GM18502 (cell line): ENCODE data around the gene INPP5D.
A peak's percentile ranks its signal among the peaks of the same experiment; 100 is the strongest.

Experiments used
- ATAC-seq: cut with Tn5 transposase; IDR thresholded peaks from one replicate; pipeline ENCODE4 v1.9.1; 2021; ENCODE audit warnings: mild to moderate bottlenecking; ENCODE audit not compliant: unreplicated experiment, poor library complexity

The INPP5D gene

GRCh38 chr2:233247744-233248143 is 187.6 kb downstream of the INPP5D start:
- no peak for ATAC-seq

- no peak for ATAC-seq
Measured at GRCh38 chr2:233248999-233249398, 188.9 kb downstream of the INPP5D start.

- ATAC-seq = no peak
Measured at GRCh38 chr2:233250568-233250967, 190.4 kb downstream of the INPP5D start.

- ATAC-seq = peak; percentile 26
Measured at GRCh38 chr2:233250985-233251305, 190.8 kb downstream of the INPP5D start.

- ATAC-seq = peak; percentile 94
Measured at GRCh38 chr2:233251306-233252116, 191.4 kb downstream of the INPP5D start, which contains the start of gene ATG16L1. Gene ATG16L1 (plus strand): TSS chr2:233251673. CDS start chr2:233251828, 155 bp downstream.

- no peak for ATAC-seq
Measured at GRCh38 chr2:233252227-233252626, 192.1 kb downstream of the INPP5D start.

- ATAC-seq = no peak
Measured at GRCh38 chr2:233255151-233255550, 195.0 kb downstream of the INPP5D start.

- no peak for ATAC-seq
Measured at GRCh38 chr2:233256048-233256447, 195.9 kb downstream of the INPP5D start.
